Activated naive CD4-positive, alpha-beta T cell treated with anti-CD3 and anti-CD28 coated beads, Interleukin-2, amount 50 U/mL, for 16 hours (primary cell): ENCODE results near the gene YPEL1.
A peak's percentile ranks its signal among the peaks of the same experiment; 100 is the strongest.
"Not testable (repeated sequence)": the region's sequence is repeated elsewhere in the genome, so short reads cannot be mapped to it uniquely, and the experiment has no call there.

Source experiments
- DNase-seq: peaks from one replicate; pipeline ENCODE4 v3.0.0-alpha.2; 2020

Gene YPEL1

GRCh38 chr22:21681566-21682370, 53.8 kb downstream of the YPEL1 start:
- no peak for DNase-seq

- no peak for DNase-seq
Measured at GRCh38 chr22:21680830-21681565, 54.6 kb downstream of the YPEL1 start.

GRCh38 chr22:21679383-21679782, 56.2 kb downstream of the YPEL1 start:
- DNase-seq, result no peak

GRCh38 chr22:21678842-21679241, 56.8 kb downstream of the YPEL1 start:
- not testable (repeated sequence) for DNase-seq

- DNase-seq, result no peak
Measured at GRCh38 chr22:21677606-21678443, 57.8 kb downstream of the YPEL1 start.

- DNase-seq, result no peak
Measured at GRCh38 chr22:21674638-21675245, 60.9 kb downstream of the YPEL1 start.

GRCh38 chr22:21673534-21674321, 61.9 kb downstream of the YPEL1 start:
- DNase-seq, result no peak

- no peak for DNase-seq
Measured at GRCh38 chr22:21672107-21672629, 63.4 kb downstream of the YPEL1 start.

- DNase-seq, result no peak
Measured at GRCh38 chr22:21669026-21669425, 66.6 kb downstream of the YPEL1 start.

GRCh38 chr22:21666786-21667185, 68.8 kb downstream of the YPEL1 start:
- no peak for DNase-seq

- DNase-seq, result no peak
Measured at GRCh38 chr22:21665047-21665851, 70.3 kb downstream of the YPEL1 start.

GRCh38 chr22:21663738-21664137, 71.9 kb downstream of the YPEL1 start:
- no peak for DNase-seq

- DNase-seq, result no peak
Measured at GRCh38 chr22:21661991-21662390, 73.6 kb downstream of the YPEL1 start.

GRCh38 chr22:21660904-21661303, 74.7 kb downstream of the YPEL1 start:
- no peak for DNase-seq

- no peak for DNase-seq
Measured at GRCh38 chr22:21659864-21660525, 75.6 kb downstream of the YPEL1 start.

- DNase-seq, result peak; percentile 81
Measured at GRCh38 chr22:21657360-21658032, 78.1 kb downstream of the YPEL1 start.

- no peak for DNase-seq
Measured at GRCh38 chr22:21657020-21657359, 78.6 kb downstream of the YPEL1 start.

- DNase-seq, result no peak
Measured at GRCh38 chr22:21652547-21653545, 82.7 kb downstream of the YPEL1 start.
